ENCODE measurements around the gene NFKBIZ.

NFKBIZ gene

DNA sequence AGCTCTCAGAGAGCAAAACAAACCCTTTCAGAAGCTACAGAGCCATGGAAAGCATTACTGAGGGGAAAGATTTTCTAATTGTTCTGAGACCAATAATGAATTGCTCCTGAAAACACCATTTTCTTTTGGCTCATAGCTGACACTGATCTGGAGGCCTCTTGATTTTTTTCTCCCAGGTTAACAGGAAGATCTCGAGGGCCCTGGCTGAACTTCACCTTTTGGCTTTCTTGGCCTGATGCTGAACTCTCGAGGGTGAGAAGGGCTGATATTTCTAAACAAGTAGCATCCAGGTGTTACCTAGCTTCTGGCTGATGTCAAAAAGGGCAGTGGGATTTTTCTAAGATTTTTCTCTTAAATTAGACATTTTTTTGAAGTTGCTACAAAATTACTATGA lies 19.9 kb upstream of the NFKBIZ start:
- H3K4me3 ChIP-seq (ENCODE audit: control insufficient read depth, low read depth, low read length), result no peak overlapping the region
- no peak for DNase-seq (ENCODE audit: low read depth)
- TF ChIP-seq, protein P1, sequence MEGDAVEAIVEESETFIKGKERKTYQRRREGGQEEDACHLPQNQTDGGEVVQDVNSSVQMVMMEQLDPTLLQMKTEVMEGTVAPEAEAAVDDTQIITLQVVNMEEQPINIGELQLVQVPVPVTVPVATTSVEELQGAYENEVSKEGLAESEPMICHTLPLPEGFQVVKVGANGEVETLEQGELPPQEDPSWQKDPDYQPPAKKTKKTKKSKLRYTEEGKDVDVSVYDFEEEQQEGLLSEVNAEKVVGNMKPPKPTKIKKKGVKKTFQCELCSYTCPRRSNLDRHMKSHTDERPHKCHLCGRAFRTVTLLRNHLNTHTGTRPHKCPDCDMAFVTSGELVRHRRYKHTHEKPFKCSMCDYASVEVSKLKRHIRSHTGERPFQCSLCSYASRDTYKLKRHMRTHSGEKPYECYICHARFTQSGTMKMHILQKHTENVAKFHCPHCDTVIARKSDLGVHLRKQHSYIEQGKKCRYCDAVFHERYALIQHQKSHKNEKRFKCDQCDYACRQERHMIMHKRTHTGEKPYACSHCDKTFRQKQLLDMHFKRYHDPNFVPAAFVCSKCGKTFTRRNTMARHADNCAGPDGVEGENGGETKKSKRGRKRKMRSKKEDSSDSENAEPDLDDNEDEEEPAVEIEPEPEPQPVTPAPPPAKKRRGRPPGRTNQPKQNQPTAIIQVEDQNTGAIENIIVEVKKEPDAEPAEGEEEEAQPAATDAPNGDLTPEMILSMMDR (IDR thresholded peaks at IDR 0.05; ENCODE audit: control insufficient read depth, insufficient read depth, low read depth, low read length, missing control alignments), result no peak

DNA sequence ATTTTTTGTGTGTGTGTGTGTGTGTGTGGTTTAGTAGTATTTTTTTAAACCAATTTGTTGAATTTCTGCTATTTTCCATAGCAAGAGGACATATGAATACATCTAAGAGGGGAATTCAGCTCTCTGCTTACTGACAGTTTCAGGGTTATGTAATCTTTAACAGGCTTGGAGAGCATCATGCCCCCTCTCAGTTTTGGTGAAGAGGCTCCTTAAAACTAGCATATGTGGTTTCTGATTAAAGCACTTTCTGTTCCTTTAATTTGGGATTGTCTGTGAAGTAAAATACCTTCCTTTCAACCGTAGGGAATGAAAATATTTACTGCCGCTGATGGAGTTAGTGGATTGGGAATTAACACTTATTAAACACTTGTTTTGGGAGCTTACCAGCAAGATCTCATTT lies 19.4 kb upstream of the NFKBIZ start:
- H3K4me3 ChIP-seq (ENCODE audit: control insufficient read depth, low read depth, low read length), result no peak overlapping the region
- DNase-seq (ENCODE audit: low read depth), result no peak
- TF ChIP-seq, protein P1 (IDR thresholded peaks at IDR 0.05; ENCODE audit: control insufficient read depth, insufficient read depth, low read depth, low read length, missing control alignments), result no peak

DNA sequence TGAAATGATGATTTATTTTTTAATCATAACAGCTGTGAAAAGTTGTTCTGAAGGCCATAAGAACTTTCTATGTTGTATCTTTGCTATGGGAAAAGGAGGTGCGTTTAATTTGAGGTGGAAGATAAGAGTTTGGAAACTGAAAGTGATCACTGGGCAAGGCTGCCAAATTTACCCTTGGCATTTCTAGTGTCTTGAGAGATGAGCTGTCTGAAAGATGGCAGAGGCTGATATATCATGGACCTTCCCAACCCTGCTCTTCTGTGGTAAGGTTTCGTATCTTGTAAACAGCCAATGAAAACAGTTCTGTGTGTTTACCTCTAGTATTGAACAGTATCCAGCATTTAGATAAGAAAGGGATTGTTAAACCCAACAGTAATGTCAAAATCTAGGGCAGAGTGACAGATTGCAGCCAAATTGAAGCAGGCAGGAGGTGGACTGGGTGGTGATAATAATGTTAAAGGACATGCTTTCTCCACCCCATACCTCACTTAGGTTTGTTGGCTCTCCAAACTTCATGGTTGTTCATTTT lies 15.8 kb upstream of the NFKBIZ start:
- no peak overlapping the region for H3K4me3 ChIP-seq (ENCODE audit: control insufficient read depth, low read depth, low read length)
- TF ChIP-seq, protein P1 (IDR thresholded peaks at IDR 0.05; ENCODE audit: control insufficient read depth, insufficient read depth, low read depth, low read length, missing control alignments), result no peak
- no peak for DNase-seq (ENCODE audit: low read depth)

DNA sequence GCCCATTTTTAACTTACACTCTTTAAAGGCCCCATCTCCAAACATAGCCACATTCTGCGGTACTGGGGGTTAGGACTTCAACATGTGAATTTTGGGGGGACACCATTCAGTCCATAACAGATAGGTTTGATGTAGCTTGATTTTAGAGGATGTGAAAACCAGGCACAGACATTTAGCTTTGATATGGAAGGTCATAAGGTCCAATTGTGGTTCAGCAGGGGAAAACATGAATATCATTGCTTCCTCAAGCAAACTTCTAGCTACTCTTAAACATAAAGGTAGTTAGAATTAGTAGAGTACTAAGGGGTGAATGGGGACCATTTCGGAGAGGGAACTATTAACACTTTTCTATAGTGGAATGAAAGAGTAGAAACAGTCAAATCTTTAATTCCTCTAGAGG lies 13.6 kb upstream of the NFKBIZ start:
- H3K4me3 ChIP-seq (ENCODE audit: control insufficient read depth, low read depth, low read length), result no peak overlapping the region
- TF ChIP-seq, protein P1 (IDR thresholded peaks at IDR 0.05; ENCODE audit: control insufficient read depth, insufficient read depth, low read depth, low read length, missing control alignments), result no peak
- no peak for DNase-seq (ENCODE audit: low read depth)

DNA sequence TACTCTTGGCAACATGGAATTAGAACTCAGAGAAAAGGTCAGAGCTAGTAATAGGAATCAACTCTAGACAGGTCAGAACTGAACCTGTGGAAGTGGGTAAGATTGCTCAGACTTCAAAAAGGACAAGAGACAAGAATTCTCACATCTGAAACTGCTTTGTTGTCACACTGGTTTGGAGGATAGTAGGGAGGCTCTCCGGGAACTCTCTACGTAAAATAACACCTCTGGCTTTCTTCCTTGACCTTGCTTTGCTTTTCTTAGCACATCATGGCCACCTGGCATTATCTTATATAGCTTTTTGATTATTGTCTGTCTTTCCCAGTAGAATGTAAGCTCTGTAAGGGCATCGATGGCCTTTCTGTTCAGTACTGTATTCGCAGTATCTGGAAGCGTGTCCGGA lies 13.2 kb upstream of the NFKBIZ start:
- TF ChIP-seq, protein P1 (IDR thresholded peaks at IDR 0.05; ENCODE audit: control insufficient read depth, insufficient read depth, low read depth, low read length, missing control alignments), result no peak
- DNase-seq (ENCODE audit: low read depth), result no peak

DNA sequence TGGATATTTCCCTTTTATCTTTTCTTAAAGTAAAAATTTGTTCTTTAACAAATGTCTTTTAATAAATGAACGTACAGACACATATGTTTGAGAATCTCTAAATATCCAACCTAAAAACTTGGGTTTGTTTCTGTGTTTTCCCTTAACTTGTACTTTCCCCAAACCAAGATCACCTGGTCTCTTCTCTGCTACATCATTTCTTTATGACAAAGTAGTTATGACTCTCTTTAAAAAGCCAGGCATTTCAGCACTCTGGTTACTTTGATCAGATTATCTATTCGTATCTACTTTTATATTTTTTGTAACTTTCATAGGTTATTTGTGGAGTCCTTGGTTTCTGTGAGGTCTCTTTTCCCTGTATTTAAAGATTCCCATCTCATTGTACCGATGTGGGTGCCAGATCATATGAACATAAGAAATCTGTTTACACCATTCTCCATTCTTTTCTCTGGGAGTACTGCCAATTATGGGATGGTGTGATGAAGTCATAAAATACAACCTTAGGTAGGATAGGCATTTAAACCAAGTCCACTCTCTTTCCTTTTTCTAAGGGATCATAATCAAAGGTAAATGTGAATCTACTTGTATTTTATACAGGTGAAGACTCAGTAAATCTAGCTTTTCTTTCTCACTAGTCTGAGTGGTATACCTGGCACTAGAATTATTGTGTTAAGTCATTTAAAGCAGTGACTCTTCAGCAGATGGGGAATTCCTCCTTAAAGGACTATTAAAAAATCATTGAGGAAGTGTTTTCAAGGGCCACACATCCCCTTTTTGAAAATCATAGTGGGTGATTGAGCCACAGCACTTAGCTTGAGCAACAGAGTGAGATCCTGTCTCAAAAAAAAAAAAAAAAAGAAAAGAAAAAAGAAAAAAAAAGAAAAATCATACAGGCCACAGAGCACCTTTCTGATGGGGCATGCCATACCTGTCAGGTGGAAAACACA lies 12.4 kb upstream of the NFKBIZ start:
- no peak for DNase-seq (ENCODE audit: low read depth)
- H3K4me3 ChIP-seq (ENCODE audit: control insufficient read depth, low read depth, low read length), result no peak overlapping the region
- TF ChIP-seq, protein P1 (IDR thresholded peaks at IDR 0.05; ENCODE audit: control insufficient read depth, insufficient read depth, low read depth, low read length, missing control alignments), result no peak

More for the DNA sequence above, 13.2 kb upstream of the NFKBIZ start:
- no peak overlapping the region for H3K4me3 ChIP-seq (ENCODE audit: control insufficient read depth, low read depth, low read length)

Measured in AG09309 (cell line).